GM12872 (cell line): ENCODE results near the gene ABHD12.

Source experiments
- CTCF ChIP-seq: IDR thresholded peaks from 3 replicates; pipeline ENCODE4 v1.5.1; 2011; ENCODE audit warnings: low read depth, mild to moderate bottlenecking, low read length, moderate library complexity; ENCODE audit not compliant: insufficient read depth

The ABHD12 gene

GRCh38 chr20:25280574-25281535 is 109.8 kb downstream of the ABHD12 start:
- TF ChIP-seq CTCF, result no peak

DNA sequence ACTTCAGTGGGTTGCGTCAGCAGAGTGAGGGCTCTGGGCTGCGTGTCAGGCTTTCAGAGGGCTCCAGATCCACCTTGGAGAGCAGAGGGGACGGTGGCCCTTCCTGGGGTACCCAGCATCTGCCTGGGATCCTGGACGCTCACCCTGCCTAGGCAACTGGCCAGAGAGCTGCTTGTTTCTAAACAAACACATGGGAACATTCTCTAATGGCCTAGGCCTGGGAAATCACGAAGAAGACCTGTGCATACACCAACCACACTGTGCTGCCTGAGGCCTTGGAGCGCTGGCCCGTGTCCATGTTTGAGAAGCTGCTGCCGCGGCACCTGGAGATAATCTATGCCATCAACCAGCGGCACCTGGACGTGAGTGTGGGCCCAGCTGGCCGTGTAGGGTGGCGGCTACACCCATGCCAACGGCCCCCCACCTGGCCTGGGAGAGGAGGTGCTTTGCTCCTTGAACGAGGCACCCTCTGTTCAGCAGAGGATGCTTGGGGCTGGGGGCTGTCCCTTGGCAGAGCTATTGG is 110.5 kb downstream of the ABHD12 start:
- TF ChIP-seq CTCF, result no peak

DNA sequence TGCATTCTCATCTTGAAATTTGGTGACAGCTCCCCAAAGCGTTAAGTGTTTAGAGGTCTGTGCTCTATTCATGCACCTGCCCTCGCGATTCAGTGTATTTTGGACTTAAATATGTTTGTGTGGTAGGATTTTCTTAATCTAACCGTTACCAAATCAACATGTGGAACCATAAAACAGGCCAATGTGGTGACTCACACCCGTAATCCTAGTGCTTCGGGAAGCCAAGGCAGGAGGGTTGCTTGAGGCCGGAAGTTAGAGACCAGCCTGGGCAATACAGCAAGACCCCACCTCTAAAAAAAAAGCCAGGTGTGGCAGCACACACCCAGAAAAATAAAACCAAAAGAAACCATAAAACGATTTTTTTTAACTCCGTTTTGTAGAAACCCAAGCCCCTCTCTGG is 111.2 kb downstream of the ABHD12 start:
- no peak for TF ChIP-seq CTCF

DNA sequence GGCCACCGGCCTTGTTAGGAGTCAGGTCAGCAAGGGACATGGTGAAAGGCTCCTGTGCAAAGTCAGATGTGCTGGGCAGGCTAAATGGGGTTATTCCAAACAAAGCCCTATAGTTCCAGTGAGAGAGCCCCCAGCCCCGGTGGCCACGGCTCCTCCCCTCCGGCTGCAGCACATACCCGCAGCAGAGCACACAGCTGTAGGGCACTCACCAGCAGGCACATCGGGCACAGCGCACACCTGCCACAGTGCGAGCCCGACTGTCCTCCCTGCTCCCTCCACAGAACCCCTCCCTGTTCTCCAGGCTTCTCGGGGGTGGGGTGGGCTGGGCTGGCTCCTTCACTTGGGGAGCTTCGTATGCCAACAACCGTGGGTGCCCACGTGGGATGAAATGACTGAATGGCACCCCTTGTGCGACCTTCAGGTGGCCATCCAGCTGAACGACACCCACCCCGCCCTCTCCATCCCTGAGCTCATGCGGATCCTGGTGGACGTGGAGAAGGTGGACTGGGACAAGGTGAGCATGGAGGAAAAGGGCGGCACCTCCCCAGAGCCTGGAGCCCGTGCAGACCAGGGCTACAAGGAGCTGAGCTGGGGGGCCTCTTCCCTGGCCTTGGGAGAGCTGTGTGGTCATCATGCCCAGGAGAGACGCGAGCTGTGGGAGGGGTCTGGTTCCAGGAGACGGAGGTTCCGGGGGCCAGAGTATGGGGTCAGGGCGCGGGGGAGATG is 111.8 kb downstream of the ABHD12 start:
- TF ChIP-seq CTCF, result no peak

DNA sequence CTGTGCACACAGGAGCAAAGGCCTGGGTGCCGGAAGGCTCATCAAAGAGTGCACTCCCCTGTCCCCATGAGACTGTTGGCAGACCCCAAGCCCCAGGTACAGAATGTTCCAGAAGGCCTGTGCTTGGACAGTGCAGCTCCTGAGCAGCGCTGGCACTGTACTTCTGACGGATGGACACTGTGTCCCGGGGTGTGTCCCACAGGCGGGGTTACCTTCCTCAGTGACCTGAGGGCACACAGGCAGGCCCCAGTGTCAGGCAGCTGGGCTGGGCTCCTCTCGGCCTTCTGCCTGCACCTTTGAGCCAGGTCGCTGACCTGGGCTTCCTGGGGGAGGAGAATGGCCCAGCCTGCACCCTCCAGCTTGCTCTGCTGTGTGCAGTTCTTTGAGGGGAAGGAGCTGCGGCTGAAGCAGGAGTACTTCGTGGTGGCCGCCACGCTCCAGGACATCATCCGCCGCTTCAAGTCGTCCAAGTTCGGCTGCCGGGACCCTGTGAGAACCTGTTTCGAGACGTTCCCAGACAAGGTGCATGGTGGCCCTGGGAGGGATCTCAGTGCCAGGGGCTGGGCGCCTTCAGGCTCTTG is 112.6 kb downstream of the ABHD12 start:
- no peak for TF ChIP-seq CTCF

DNA sequence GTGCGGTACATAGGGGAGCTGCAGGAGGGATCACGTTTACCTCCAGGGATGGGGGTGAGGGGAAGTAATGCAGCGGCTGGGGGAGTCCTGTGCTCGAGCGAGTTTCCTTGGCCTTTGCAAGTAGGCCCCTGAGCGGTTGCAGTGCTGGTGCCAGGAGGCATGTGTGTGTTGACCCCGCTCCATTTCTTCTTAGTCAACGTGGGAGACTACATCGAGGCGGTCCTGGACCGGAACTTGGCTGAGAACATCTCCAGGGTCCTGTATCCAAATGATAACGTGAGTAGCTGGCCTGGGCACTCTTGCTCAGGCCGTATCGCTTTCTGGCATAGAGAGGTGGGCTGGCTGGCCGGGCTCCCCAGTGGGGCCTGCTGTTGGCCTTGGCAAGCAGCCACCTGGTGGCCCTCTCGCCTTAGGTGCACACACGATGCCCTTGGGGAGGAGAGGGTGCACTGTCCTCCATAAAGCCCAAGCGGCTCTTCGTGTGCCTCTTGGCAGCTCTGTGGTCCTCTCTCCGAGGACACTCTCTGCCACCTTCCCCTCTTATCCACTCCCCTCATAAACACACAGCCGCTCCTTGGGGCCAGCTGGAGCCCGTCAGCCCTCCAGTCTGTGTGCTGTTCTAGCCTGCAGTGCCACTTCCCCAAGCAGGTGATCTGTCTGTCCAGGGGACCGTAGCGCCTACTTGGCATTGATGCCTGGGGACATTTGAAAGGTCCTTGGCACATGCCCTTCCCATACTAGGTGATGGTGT is 113.4 kb downstream of the ABHD12 start:
- TF ChIP-seq CTCF, result no peak
